Inflammatory macrophage treated with lipopolysaccharide for 1 hour (primary cell): ENCODE measurements around the gene C1orf167.
A peak's percentile ranks its signal among the peaks of the same experiment; 100 is the strongest.

ENCODE experiments used
- DNase-seq, 2 donors: peaks; one replicate each; pipeline ENCODE4 v3.0.0-alpha.2; 2020 to 2022

Gene C1orf167

GRCh38 chr1:11766429-11766776 lies 4.4 kb downstream of the C1orf167 start:
- no peak for DNase-seq

- DNase-seq, result no peak
Measured at GRCh38 chr1:11767922-11768704, 6.1 kb downstream of the C1orf167 start.

- DNase-seq, result no peak
Measured at GRCh38 chr1:11768821-11769220, 6.8 kb downstream of the C1orf167 start.

GRCh38 chr1:11769274-11769673 lies 7.3 kb downstream of the C1orf167 start:
- DNase-seq, result no peak

- no peak for DNase-seq
Measured at GRCh38 chr1:11770011-11770410, 8.0 kb downstream of the C1orf167 start.

GRCh38 chr1:11771481-11772043 lies 9.6 kb downstream of the C1orf167 start:
- DNase-seq, result no peak

GRCh38 chr1:11772458-11772857 lies 10.5 kb downstream of the C1orf167 start:
- DNase-seq, result peak in 1 of 2 donors; percentile 9

- no peak for DNase-seq
Measured at GRCh38 chr1:11774753-11775152, 12.8 kb downstream of the C1orf167 start.

- DNase-seq, result no peak
Measured at GRCh38 chr1:11777658-11778322, 15.8 kb downstream of the C1orf167 start.

- DNase-seq, result no peak
Measured at GRCh38 chr1:11778336-11778735, 16.3 kb downstream of the C1orf167 start.

GRCh38 chr1:11778844-11779623 lies 17.0 kb downstream of the C1orf167 start:
- DNase-seq, result no peak

GRCh38 chr1:11779715-11780379 lies 17.9 kb downstream of the C1orf167 start:
- no peak for DNase-seq

GRCh38 chr1:11780380-11781147 lies 18.6 kb downstream of the C1orf167 start:
- DNase-seq, result no peak

- no peak for DNase-seq
Measured at GRCh38 chr1:11781297-11781696, 19.3 kb downstream of the C1orf167 start.

- DNase-seq, result no peak
Measured at GRCh38 chr1:11782127-11782708, 20.2 kb downstream of the C1orf167 start.

- no peak for DNase-seq
Measured at GRCh38 chr1:11783556-11783955, 21.6 kb downstream of the C1orf167 start.

- no peak for DNase-seq
Measured at GRCh38 chr1:11784256-11784992, 22.4 kb downstream of the C1orf167 start.

GRCh38 chr1:11784993-11785769 lies 23.2 kb downstream of the C1orf167 start:
- DNase-seq, result peak in 1 of 2 donors; percentile 42

- DNase-seq, result no peak
Measured at GRCh38 chr1:11786168-11786567, 24.2 kb downstream of the C1orf167 start.

GRCh38 chr1:11787251-11787803 lies 25.3 kb downstream of the C1orf167 start:
- no peak for DNase-seq
